ENCODE results near the gene LRRK1.

LRRK1 gene

GRCh38 chr15:101102746-101103145 is 183.6 kb downstream of the LRRK1 start:
- no peak for DNase-seq

- no peak for DNase-seq
These were observed 184.4 kb downstream of the LRRK1 start for GRCh38 chr15:101103598-101103997.

- no peak for DNase-seq
These were observed 185.0 kb downstream of the LRRK1 start for GRCh38 chr15:101104141-101104540.

- no peak for DNase-seq
These were observed 186.1 kb downstream of the LRRK1 start for GRCh38 chr15:101105059-101105891.

GRCh38 chr15:101107101-101107500 is 187.9 kb downstream of the LRRK1 start:
- DNase-seq, result no peak

- no peak for DNase-seq
These were observed 188.7 kb downstream of the LRRK1 start for GRCh38 chr15:101107625-101108460.

GRCh38 chr15:101108461-101108775 is 189.3 kb downstream of the LRRK1 start:
- no peak for DNase-seq

- DNase-seq, result no peak
These were observed 189.6 kb downstream of the LRRK1 start for GRCh38 chr15:101108791-101109190.

- no peak for DNase-seq
These were observed 191.8 kb downstream of the LRRK1 start for GRCh38 chr15:101110681-101111569.

- no peak for DNase-seq
These were observed 192.6 kb downstream of the LRRK1 start for GRCh38 chr15:101111570-101112262.

- no peak for DNase-seq
These were observed 193.4 kb downstream of the LRRK1 start for GRCh38 chr15:101112336-101113113.

GRCh38 chr15:101113114-101114005 is 194.2 kb downstream of the LRRK1 start:
- no peak for DNase-seq

- no peak for DNase-seq
These were observed 195.0 kb downstream of the LRRK1 start for GRCh38 chr15:101114166-101114565.

GRCh38 chr15:101114610-101115009 is 195.5 kb downstream of the LRRK1 start:
- DNase-seq, result no peak

GRCh38 chr15:101115393-101115785 is 196.2 kb downstream of the LRRK1 start:
- DNase-seq, result no peak

GRCh38 chr15:101115786-101116680 is 196.9 kb downstream of the LRRK1 start:
- no peak for DNase-seq

GRCh38 chr15:101116681-101116976 is 197.5 kb downstream of the LRRK1 start:
- no peak for DNase-seq

- no peak for DNase-seq
These were observed 199.0 kb downstream of the LRRK1 start for GRCh38 chr15:101118116-101118515.

GRCh38 chr15:101118615-101119014 is 199.5 kb downstream of the LRRK1 start:
- no peak for DNase-seq

GRCh38 chr15:101119181-101119580 is 200.0 kb downstream of the LRRK1 start:
- DNase-seq, result no peak
